Upper lobe of right lung (tissue), 1 donor: Measurements from ENCODE around the gene PHLPP1. TPM values are rescaled to one million over a fixed set of nuclear protein-coding genes. Genes with fewer than 3 reads are reported as not detected.

Experiments used
- ATAC-seq: fragments of 200-7000 bp; cut with Tn5 transposase; one replicate; pipeline ENCODE4 v1.9.1; 2020; ENCODE audit warnings: mild to moderate bottlenecking, moderate library complexity
- DNase-seq: peaks from one replicate; pipeline ENCODE4 v3.0.0-alpha.2; 2020
- H3K27ac ChIP-seq: fragments of 200-600 bp; one replicate; pipeline ENCODE4 v1.8.0; 2022
- H3K27me3 ChIP-seq: fragments of 200-600 bp; one replicate; pipeline ENCODE4 v1.8.0; 2022; ENCODE audit warnings: mild to moderate bottlenecking
- H3K36me3 ChIP-seq: fragments of 200-600 bp; one replicate; pipeline ENCODE4 v1.8.0; 2022
- H3K4me1 ChIP-seq: fragments of 200-600 bp; one replicate; pipeline ENCODE4 v1.8.0; 2022
- H3K4me3 ChIP-seq: fragments of 200-600 bp; one replicate; pipeline ENCODE4 v1.8.0; 2022; ENCODE audit warnings: mild to moderate bottlenecking
- H3K9me3 ChIP-seq: fragments of 200-600 bp; one replicate; pipeline ENCODE4 v1.8.0; 2022
- intact Hi-C: fragments of 100-400 bp; cut with DNase I; formaldehyde crosslinking; loops from one replicate; pipeline ENCODE4 v1.11.0; 2022
- total RNA-seq: library from RNA; stranded (reverse); fragmentation: NEBNext Ultra II Directional; extraction: Animal tissue kit (Norgen Biotek cat#: 25700); gene quantifications from one replicate; pipeline ENCODE4 v1.2.1, GENCODE V29; 2021
- TF ChIP-seq, protein P1 (sequence below): fragments of 200-600 bp; IDR thresholded peaks from one replicate; pipeline ENCODE4 v1.8.0; 2022; ENCODE audit warnings: antibody characterized with exemption
- donor health status: DM: no; HTN: yes; CAD: no; lungs with severe emphysema.

The PHLPP1 gene
- total RNA-seq, 1 donor from 2014 or later: 11.9 TPM

DNA sequence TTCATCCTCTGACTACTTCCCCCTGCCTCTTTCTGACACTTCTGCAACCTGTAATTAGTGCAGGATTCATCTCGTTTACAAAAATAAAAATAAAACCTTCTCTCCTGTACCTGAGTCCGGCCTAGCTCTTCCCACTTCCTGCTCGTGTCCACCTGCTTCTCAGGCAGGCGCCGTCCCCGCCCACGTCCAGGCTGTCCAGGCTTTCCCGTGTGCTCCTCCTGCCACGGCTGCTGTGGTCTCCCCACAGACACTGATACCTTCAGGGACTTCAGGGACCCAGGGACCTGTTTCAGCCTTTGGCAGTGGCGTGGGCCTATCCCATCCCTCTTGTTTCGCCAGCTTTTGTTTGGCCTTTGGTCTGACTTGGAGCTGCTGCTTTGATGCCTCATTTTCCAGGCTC is 272.5 kb downstream of the PHLPP1 start:
- ATAC-seq (no peak), DNase-seq (no peak)
- Histone ChIP-seq H3K36me3 (no peaks in the 10 kb centered on the region), H3K4me1 (no peaks in the 10 kb centered on the region), H3K4me3 (no peak overlapping the region), H3K9me3 (no peaks in the 10 kb centered on the region), H3K27ac (no peak overlapping the region), H3K27me3 (no peaks in the 10 kb centered on the region)
- TF ChIP-seq, protein P1, sequence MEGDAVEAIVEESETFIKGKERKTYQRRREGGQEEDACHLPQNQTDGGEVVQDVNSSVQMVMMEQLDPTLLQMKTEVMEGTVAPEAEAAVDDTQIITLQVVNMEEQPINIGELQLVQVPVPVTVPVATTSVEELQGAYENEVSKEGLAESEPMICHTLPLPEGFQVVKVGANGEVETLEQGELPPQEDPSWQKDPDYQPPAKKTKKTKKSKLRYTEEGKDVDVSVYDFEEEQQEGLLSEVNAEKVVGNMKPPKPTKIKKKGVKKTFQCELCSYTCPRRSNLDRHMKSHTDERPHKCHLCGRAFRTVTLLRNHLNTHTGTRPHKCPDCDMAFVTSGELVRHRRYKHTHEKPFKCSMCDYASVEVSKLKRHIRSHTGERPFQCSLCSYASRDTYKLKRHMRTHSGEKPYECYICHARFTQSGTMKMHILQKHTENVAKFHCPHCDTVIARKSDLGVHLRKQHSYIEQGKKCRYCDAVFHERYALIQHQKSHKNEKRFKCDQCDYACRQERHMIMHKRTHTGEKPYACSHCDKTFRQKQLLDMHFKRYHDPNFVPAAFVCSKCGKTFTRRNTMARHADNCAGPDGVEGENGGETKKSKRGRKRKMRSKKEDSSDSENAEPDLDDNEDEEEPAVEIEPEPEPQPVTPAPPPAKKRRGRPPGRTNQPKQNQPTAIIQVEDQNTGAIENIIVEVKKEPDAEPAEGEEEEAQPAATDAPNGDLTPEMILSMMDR: no peak
- intact Hi-C loops: no loop called here

- no peak for ATAC-seq
Measured at GRCh38 chr18:62988471-62988870, 273.1 kb downstream of the PHLPP1 start.

DNA sequence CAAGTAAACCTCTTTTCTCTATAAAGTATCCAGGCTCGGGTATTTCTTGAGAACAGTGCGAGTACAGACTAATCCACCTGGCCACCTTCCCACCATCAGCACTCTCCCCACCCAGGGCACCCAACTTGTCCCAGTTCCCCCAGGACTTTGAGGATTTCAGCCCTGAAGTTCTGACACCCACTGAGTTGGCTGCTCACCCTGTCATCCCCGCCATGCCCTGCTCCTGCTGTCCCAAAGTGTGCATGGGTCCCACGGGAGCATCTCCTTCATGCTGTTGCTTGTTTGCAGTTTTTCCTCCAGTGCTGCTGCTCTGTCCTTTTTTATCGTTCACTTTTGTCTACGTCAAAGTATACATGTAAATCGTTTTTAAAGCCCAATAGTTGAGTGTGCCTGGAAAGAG is 273.9 kb downstream of the PHLPP1 start:
- DNase-seq: no peak
- TF ChIP-seq, protein P1: no peak
- no peak for ATAC-seq
- Histone ChIP-seq H3K27me3 (no peaks in the 10 kb centered on the region), H3K27ac (no peak overlapping the region), H3K9me3 (no peaks in the 10 kb centered on the region), H3K4me3 (no peak overlapping the region), H3K36me3 (no peaks in the 10 kb centered on the region), H3K4me1 (no peaks in the 10 kb centered on the region)
- intact Hi-C loops: no loop called here

More at GRCh38 chr18:62988471-62988870, 273.1 kb downstream of the PHLPP1 start:
- no peaks in the 10 kb centered on the region for H3K36me3 ChIP-seq
- no peaks in the 10 kb centered on the region for H3K27me3 ChIP-seq
- no peak for DNase-seq
- TF ChIP-seq, protein P1: no peak
- intact Hi-C loops: no loop called here
- H3K9me3 ChIP-seq: no peaks in the 10 kb centered on the region
- H3K4me1 ChIP-seq: no peaks in the 10 kb centered on the region
- H3K4me3 ChIP-seq: no peak overlapping the region
- no peak overlapping the region for H3K27ac ChIP-seq

DNA sequence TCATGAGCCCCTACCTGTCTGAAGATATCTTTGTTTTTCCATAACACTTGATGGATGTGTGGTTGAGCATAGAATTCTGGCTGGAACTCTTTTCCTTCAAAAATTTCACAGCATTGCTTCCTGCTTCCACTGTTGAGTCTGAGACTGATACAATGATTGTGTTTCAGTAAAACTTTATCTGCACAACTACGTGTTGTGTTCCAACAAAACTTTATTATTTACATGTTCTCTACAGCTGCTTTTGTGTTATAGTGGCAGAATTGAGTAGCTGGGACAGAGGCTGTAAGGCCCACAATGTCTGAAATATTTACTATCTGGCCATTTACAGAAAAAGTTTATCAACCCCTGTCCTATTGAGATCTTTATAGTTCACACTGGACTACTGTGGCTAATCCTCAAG is 275.3 kb downstream of the PHLPP1 start:
- ATAC-seq: no peak
- Histone ChIP-seq H3K27ac (no peak overlapping the region), H3K4me3 (no peak overlapping the region), H3K27me3 (no peaks in the 10 kb centered on the region), H3K36me3 (no peaks in the 10 kb centered on the region), H3K9me3 (no peaks in the 10 kb centered on the region), H3K4me1 (no peaks in the 10 kb centered on the region)
- intact Hi-C loops: no loop called here
- TF ChIP-seq, protein P1: no peak
- no peak for DNase-seq

DNA sequence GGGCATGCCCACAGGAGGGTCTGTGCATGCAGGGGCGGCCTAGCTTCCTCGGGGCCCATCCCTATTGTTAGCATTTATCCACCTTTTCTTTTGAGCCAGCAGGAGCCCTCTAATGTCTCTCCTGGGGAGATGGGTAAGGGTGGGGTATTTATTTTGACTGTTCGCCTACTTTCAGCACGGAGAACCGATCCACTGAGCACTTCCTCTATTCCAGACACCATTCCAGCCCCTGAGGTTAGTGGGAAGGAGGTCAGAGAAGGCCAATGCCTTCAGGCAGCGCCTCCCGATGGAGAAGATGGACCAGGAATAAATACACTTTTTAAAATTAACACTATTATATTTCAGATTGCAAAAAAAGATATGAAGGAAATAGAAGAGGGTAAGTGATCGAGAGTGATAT is 276.0 kb downstream of the PHLPP1 start:
- intact Hi-C loops: no loop called here
- ATAC-seq: no peak
- Histone ChIP-seq H3K27me3 (no peaks in the 10 kb centered on the region), H3K4me3 (no peak overlapping the region), H3K27ac (no peak overlapping the region), H3K4me1 (no peaks in the 10 kb centered on the region), H3K9me3 (no peaks in the 10 kb centered on the region), H3K36me3 (no peaks in the 10 kb centered on the region)
- TF ChIP-seq, protein P1: no peak
- DNase-seq: no peak

GRCh38 chr18:62991959-62992358 is 276.6 kb downstream of the PHLPP1 start:
- ATAC-seq (no peak), DNase-seq (no peak)
- Histone ChIP-seq H3K4me3 (no peak overlapping the region), H3K9me3 (no peaks in the 10 kb centered on the region), H3K36me3 (no peaks in the 10 kb centered on the region), H3K4me1 (no peaks in the 10 kb centered on the region), H3K27ac (no peak overlapping the region), H3K27me3 (no peaks in the 10 kb centered on the region)
- TF ChIP-seq, protein P1: no peak
- intact Hi-C loops: no loop called here
